GM13976 (cell line): ENCODE data around the gene MT1F.

Source experiments
- DNase-seq: peaks from one replicate; pipeline ENCODE4 v3.0.0; 2012; ENCODE audit warnings: low spot score
- CTCF ChIP-seq: IDR thresholded peaks from 2 replicates; pipeline ENCODE4 v1.5.1; 2012; ENCODE audit warnings: borderline replicate concordance, mild to moderate bottlenecking; ENCODE audit not compliant: insufficient read depth; ENCODE audit errors: extremely low read depth, missing control alignments, control extremely low read depth
- in situ Hi-C: fragments of 300-500 bp; cut with MboI; formaldehyde crosslinking; loops from one replicate; pipeline ENCODE4 v1.12.0; 2022; ENCODE audit warnings: low sequenced_read_pairs, mixed read lengths, inconsistent platforms; ENCODE audit not compliant: unreplicated experiment

The MT1F gene

GRCh38 chr16:56637814-56638750 lies 19.7 kb upstream of the MT1F start, which contains the start of gene MT1A:
Gene MT1A (plus strand): TSS chr16:56638666. CDS start chr16:56638739, 73 bp downstream.
- in situ Hi-C loops: no loop called here

GRCh38 chr16:56639045-56639444 lies 18.7 kb upstream of the MT1F start:
- no peak for TF ChIP-seq CTCF
- no peak for DNase-seq
- in situ Hi-C loops: no loop called here

More at GRCh38 chr16:56637814-56638750, 19.7 kb upstream of the MT1F start, which contains the start of gene MT1A:
- DNase-seq: no peak
- no peak for TF ChIP-seq CTCF

GRCh38 chr16:56640076-56640475 lies 17.7 kb upstream of the MT1F start:
- in situ Hi-C loops: no loop called here
- no peak for DNase-seq
- no peak for TF ChIP-seq CTCF

GRCh38 chr16:56641166-56641565 lies 16.6 kb upstream of the MT1F start:
- DNase-seq: no peak
- TF ChIP-seq CTCF: no peak
- in situ Hi-C loops: no loop called here

- in situ Hi-C loops: no loop called here
- no peak for TF ChIP-seq CTCF
- DNase-seq: peak; percentile 54
Measured at GRCh38 chr16:56643080-56643778, 14.5 kb upstream of the MT1F start.

GRCh38 chr16:56643833-56644232 lies 13.9 kb upstream of the MT1F start:
- in situ Hi-C loops: no loop called here
- TF ChIP-seq CTCF: no peak
- DNase-seq: no peak
